Ovary (tissue), 3 donors: ENCODE measurements around the gene BAZ1A.

ENCODE experiments used
- CTCF ChIP-seq, 3 donors: fragments of 450-650 bp in 2 of 3; fragments of 200-600 bp in 1 of 3; IDR thresholded peaks; one replicate each; pipeline versions ENCODE4 v1.5.1 to v1.8.0; 2016 to 2022; ENCODE audit warnings: antibody characterized with exemption in 3 of 3, mild to moderate bottlenecking in 1 of 3
- EP300 ChIP-seq: sonication (generic); formaldehyde crosslinking; IDR thresholded peaks from one replicate; pipeline ENCODE4 v1.6.1; 2017; ENCODE audit warnings: antibody characterized with exemption
- POLR2A ChIP-seq: fragments of 450-650 bp; IDR thresholded peaks from one replicate; pipeline ENCODE4 v1.6.1; 2017; ENCODE audit warnings: antibody characterized with exemption, mild to moderate bottlenecking, moderate library complexity
- donor health status: DM: no; HTN: no; CAD: no.

GRCh38 chr14:34833549-34834523 is 41.3 kb downstream of the BAZ1A start:
- no peak for TF ChIP-seq CTCF (IDR thresholded peaks at IDR 0.05)
- TF ChIP-seq POLR2A: no peak
- TF ChIP-seq EP300: no peak
